Superior temporal gyrus (tissue), 1 donor: ENCODE measurements around the gene MYO1D.
"Not testable (repeated sequence)": the region's sequence is repeated elsewhere in the genome, so short reads cannot be mapped to it uniquely, and the experiment has no call there.

Experiments
- DNase-seq: peaks from one replicate; pipeline ENCODE4 v3.0.0-alpha.2; 2016; ENCODE audit errors: extremely low spot score

The MYO1D gene

DNA sequence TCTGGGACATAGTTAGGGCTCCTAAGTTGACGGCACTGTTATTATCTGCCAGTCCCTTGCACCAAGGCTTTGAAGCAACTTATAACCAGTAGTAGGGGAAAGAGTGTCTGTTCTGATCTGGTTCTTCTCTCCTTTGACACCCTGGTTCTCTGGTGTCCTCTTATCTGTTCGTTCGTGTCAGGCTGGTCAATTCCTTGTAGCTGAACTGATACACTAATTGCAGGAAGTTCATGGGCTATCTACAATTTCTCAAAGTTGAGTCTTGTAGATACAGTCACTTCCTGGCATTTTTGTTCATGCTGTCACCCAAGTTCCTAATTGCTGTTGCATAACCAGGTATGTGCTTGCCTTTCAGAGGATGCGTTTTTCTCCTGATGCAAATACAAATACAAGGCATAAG, 17.3 kb upstream of the MYO1D start:
- DNase-seq = no peak

DNA sequence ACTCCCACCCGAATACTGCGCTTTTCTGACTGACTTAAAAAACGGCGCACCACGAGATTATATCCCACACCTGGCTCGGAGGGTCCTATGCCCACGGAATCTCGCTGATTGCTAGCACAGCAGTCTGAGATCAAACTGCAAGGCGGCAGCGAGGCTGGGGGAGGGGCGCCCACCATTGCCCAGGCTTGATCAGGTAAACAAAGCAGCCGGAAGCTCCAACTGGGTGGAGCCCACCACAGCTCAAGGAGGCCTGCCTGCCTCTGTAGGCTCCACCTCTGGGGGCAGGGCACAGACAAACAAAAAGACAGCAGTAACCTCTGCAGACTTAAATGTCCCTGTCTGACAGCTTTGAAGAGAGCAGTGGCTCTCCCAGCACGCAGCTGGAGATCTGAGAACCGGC, 10.5 kb upstream of the MYO1D start:
- DNase-seq = not testable (repeated sequence)

GRCh38 chr17:32886951-32887350, 10.0 kb upstream of the MYO1D start:
- not testable (repeated sequence) for DNase-seq

DNA sequence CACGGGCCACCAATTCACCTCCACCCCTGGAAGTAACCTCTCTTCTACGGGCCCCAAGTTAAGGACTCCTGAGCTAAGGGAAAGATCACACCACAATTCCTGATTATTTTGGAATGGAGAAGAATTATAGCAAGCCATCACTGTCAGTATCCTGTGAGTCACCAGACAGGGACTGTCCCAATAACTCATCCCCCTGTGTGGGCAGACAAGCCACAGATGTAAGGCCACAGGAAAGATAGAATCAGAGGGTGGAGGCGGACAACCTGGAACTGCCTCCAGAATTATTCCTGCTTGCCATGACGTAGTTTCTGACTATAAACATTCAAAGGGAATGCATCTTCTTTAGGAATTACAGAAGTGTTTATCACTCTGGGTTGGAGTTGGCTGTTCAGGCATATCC, 5.8 kb upstream of the MYO1D start:
- peak; percentile 31 for DNase-seq

- DNase-seq = no peak
These were observed 5.1 kb upstream of the MYO1D start for GRCh38 chr17:32882029-32882428.

DNA sequence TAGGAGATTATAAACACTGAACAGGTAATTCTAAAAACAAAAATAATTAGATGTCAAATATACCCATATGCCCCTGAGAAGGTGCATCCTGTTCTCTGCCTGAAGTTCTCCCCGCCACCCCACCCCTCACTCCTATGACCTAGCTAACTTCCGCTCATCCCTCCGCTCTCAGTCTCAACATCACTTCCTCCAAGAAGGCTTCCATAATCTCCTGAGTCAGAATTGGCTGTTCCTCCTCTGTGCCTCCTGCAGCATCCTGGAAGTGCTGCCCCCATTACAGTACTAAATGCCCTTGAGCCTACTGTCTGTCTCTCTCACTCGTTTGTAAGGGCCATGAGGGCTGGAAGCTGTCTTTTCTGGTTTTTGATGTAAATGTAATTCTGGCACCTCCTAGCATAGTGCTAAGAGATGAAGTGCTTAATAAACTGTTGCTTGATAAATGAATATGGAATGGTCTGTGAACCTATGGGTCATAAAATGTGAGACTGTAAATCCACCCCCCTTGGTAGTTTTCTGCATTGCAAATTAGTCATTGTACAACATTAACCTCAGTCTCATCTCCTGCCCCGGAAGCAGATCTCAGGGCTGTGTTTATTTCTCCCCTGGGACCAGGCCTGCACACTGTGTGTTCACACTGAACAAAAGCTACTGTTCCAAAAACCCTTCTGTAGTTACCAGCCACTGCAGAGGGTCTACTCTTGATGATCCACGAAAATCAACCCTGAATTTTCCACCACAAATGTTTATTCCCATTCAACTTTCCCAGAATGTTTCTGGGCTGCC, 3.9 kb upstream of the MYO1D start:
- no peak for DNase-seq

GRCh38 chr17:32879134-32879533, 2.2 kb upstream of the MYO1D start:
- DNase-seq = no peak

GRCh38 chr17:32878211-32878610, 1.3 kb upstream of the MYO1D start:
- DNase-seq = no peak

- peak; percentile 80 for DNase-seq
These were observed 340 bp upstream of the MYO1D start for GRCh38 chr17:32877164-32877764.

GRCh38 chr17:32875923-32876416, 954 bp downstream of the MYO1D start:
- DNase-seq = peak; percentile 53

DNA sequence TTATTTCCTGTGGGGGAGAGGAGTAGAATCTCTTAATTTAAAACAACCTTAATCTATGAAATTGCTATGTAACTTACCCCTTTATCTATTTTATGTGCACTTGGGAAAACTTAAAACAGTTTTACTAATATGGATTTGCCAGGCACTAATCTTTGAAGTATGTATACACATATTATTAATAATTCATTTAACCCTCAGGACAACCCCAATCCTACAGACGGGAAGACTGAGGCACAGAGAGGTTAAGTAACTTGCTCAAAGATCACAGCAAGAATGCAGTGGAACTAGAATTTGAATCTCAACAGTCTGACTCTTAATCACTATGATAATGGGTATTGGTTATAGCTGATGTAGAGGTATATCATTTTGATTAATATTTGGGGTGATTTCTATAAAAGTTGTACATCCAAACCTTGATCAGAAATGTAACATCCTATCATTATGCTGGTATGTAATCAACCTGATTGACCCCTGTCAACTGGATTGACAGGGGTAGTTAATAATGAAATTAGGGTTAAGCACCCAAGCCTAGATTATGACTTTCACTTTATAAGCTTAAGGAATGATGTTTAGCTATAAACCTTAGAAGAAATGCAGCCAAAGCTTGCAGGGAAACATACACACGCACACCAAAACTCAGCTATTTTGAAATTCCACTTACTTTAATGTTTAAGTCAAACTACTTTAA, 1.6 kb downstream of the MYO1D start:
- no peak for DNase-seq

GRCh38 chr17:32873114-32873513, 3.8 kb downstream of the MYO1D start:
- no peak for DNase-seq

DNA sequence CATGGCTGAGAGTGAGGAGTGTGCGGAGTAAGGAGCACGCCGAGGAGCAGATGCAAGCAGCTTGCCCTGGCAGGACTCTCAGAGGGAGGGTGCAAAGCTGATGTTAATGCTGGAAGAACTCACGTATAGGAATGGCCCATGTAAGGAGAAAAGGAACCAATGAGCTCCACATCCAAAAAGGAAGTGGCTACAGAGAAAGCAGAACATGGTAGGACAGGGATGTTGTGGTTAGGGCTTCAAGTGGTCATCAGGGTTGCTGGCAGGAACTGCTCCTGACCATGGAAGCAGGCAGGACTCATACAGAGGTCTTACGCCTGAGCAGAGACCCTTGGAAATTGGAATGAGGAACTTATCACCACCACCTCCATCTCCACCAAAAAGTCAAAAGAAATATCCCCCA, 5.2 kb downstream of the MYO1D start:
- no peak for DNase-seq

GRCh38 chr17:32870969-32871368, 6.0 kb downstream of the MYO1D start:
- DNase-seq = no peak

GRCh38 chr17:32870027-32870670, 6.8 kb downstream of the MYO1D start:
- DNase-seq = no peak

DNA sequence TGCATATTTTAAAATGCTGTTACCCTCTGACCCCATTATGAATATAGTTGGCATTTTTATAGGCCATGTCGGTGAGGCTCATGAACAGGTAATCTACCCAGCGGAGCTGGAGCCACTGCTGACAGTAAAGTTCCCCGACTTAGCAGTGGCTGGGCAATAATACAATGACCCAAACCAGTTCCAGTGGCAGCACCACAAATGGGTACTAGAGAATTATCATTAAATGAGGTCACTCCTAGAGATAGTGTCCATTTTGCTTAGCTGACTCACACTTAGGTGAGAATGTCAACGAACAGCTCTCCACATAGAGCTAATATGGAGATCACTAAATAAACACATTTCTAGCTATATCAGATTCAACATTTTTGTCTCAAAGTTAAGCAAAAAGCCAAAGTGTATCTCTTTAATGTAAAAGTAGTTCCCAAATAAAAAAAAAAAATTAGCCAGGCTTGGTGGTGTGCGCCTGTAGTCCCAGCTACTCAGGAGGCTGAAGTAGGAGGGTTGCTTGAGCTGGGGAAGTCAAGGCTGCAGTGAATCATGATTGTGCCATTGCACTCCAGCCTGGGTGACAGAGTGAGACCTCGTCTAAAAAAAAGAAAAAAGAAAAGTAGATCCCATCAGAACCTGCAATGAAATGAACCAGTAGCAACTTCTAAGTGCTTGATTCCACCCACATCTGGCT, 7.4 kb downstream of the MYO1D start:
- DNase-seq = no peak

DNA sequence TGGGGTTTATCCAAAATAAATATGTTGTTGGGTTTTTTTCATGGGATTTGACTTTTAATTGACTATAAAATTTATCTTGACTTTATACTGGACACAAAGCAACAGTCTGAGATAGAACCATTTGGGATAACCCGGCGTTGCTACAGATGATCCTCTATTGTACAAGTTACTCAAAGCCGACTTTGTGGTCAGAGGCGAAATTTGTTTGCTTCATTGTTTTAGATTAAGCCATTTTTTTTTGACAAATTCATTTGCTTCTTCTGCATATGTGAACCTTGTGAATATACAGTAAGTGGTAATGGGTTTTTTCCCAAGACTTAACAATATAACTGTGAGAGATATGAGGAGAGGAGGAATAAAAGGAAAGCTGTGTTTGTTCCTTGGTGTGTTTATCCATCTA, 11.8 kb downstream of the MYO1D start:
- peak; percentile 79 for DNase-seq

GRCh38 chr17:32863559-32863958, 13.4 kb downstream of the MYO1D start:
- DNase-seq = no peak

GRCh38 chr17:32862940-32863339, 14.0 kb downstream of the MYO1D start:
- DNase-seq = no peak

DNA sequence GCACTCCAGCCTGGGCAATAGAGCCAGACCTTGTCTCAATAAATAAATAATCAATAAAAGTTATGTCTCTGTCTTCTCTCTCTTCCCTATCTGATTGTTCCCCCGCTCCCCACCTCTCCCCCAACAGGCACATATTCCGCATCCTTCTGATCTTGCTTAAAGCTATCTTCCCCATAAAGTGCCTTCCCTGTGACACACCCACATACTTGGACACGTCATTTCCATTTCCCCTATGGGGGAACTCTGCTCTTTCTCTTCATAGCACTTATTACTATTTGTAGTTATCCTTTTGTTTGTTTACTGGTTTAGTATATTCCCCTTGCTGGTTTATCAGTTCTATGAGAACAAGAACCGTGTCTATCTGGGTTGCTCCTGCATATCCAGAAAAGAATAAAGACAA, 14.9 kb downstream of the MYO1D start:
- DNase-seq = no peak

GRCh38 chr17:32859857-32860525, 16.9 kb downstream of the MYO1D start:
- DNase-seq = no peak
